GM19043 (cell line): ENCODE results near the gene KRT36.

Source experiments
- ATAC-seq: cut with Tn5 transposase; IDR thresholded peaks from one replicate; pipeline ENCODE4 v1.9.1; 2021; ENCODE audit warnings: low read depth; ENCODE audit not compliant: unreplicated experiment

Gene KRT36

DNA sequence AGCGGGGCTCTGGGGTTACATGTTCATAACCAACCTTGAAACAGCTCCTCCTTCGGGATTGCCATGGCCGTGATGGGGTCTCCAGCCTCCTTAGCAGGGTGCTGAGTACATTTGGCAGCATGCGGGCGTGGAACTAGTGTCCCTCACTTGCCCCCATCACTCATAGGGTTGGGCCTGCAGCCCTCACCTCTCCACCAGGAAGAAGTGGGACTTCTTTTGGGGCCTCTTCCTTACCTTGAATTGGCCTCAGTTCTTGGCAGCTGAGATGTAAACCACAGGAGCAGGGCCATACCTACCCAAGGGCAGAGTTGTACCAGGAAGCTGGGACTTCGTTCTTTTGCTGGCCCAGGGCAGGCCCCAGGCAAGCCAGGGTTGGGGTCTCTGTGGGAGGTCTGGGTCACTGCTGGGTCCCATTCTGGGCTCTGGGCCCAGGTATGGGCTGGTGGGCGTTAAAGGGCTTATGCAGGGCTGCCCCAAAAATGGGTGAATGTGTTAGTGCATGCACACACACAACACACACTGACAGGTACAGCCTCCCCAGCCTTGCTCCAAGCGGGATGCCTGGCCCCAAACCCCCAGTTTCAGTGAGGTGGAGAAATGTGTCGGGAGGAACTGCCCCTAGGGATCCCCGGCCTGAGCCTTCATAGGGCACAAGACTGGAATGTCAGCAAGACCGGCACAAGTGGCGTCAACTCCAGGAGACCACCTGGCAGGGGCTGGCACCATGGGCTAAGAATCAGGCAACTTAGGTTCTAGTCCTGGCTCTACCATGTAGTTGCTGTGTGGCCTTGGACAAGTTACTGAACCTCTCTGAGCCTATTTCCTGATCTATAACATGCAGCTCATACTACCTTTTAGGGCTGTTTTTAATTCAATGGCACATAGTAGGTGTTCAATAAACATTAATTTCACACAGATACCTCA lies 32.9 kb upstream of the KRT36 start:
- ATAC-seq: no peak

DNA sequence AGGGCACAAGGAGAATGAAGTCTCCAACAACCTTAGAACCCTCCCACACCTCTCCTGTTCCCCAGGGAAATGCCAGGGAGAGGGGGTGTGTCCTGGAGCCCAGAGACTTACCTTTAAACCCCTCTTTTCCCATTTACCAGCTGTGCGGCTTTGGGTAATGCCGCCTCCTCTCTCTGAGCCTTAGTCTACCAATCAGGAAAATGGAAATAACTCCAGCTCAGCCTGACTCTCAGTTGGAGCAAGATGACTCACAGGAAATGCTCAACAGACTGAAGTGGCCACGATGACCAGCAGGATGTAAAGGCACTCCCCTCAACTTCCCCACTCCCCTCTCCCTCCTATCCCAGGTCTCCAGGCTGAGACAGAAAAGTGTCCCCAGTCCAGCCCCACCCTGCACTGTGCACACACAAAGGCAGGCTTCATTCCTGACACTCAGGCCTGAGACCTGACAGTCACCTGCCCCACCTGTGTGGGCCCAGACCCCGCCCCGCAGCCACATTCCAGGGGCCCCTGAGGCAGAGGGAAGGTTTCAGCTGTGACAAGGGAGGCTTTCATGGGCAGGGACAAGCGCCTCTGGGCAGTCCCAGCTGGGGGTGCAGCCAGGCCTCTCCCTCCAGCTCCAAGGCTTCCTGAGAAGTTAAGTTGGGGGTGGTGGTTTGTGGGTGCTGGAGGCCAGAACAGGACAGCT lies 32.0 kb upstream of the KRT36 start:
- ATAC-seq: no peak

DNA sequence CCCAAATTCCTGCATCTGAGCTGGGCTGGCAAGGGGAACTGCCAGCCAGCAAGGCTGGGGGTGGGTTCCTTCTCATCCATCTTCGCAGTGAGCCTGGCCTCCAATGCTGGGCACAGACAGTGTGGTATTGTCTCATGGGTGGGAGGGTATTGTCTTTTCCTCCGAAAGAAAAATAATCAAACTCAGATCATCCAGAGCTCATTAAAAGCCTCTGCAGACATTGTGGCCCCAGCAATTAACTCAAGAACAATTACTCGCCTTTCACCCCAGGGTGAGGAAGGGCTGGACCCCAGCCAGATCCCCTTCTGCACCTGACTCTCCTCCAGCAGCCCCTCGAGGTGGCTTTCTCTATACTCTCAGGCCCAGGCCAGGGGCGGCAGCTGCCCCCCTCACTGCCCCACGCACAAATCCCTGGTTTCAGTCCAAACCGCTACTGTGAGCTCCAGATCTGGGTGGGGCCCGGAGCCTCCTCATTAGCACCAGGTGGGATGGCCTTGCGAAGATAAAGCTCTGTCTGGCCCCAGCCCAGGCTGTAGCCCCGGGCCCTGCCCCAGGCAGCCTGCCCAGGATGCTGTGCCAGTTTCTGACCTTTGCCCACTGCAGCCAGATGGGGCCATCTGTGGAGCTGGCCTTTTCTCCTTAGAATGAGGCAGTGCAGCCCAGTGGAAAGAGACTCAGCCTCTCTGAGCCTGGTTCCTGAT lies 31.3 kb upstream of the KRT36 start:
- ATAC-seq: no peak

DNA sequence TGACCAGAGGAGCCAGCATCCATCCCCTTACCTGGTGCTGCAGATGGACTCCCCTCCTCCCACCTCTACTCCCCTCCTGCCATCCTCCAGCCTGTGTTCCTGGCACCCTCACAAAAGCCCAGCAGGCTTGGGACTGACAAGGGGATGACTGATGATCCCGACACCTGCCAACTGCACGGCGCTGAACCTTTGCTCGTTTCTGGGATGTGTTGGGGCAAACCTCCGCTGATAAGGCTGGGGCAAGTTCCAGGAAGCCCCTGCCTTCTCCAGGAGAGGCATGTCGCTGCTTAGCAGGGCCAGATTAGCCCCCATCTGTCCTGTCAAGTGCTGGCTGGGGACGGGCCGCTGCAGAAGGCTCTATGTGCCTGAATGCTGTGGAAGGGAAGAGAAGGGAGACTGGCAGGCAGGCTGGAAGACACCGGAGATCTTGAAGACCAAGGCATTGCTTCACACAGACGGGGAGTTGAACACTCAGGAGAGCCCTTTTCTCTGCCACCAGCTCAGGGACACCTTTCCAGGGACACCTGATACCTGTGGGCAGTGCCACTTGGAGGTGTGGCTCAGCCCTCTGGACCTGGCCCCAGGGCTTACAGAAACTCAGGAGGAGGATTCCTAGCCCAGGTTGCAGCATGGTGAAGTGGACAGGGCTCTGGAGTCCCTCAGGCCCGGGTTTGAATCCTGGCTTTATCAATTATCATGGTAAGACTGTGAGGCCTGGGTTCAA lies 30.0 kb upstream of the KRT36 start:
- no peak for ATAC-seq

DNA sequence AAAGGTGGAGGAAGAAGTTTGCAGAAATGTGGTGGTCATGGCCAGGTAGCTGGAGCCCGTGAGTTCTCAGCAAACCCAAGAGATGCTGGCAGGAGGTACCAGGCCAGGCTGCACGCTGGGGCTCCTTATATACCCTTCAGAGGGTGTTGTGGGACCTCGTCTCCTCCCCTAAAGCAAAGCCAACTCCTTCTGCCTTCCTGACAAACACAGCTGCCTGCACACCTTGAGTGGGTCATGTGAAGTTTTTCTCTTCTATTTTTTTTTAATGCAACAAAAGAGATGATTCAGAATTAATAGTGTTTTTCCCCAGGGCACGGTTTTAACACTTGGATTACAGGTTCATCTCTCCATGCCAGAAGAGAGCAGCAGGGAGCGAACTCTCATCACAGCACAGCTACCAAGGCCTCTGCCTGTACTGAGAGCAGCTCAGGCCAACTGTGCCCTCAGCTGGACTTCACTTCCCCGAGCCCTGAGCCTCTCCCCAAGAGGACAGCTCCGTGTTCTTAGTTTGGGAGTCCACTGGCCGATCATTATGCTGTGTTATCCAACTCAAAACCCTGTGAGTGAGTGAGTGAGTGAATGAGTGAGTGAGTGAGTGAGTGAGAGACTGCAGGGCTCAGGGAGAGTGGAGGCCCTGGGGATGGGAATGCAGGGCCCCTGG lies 29.2 kb upstream of the KRT36 start, which contains the start of gene KRT15:
KRT15 (minus strand) TSS at position 102 of the 661 bp plus-strand sequence; CDS start at position 39, 63 bp downstream.
- ATAC-seq: no peak

DNA sequence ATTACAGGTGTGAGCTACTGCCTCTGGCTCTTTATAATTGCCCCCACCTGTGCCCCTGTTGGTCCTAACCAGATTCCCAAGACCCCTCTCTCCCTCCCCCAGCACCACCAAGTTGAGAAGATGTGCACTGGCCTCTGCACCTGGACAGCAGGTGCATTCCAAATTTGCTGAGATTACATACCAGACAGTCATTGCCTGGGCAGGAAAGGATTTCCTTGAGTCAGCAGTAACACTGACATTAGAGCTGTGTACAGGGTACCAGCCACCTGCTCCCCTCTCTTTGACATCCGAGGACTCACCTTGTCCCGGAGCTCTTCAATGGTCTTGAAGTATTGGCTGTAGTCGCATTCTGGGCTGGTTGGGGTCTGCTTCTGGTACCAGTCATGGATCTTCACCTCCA lies 28.3 kb upstream of the KRT36 start:
- no peak for ATAC-seq

DNA sequence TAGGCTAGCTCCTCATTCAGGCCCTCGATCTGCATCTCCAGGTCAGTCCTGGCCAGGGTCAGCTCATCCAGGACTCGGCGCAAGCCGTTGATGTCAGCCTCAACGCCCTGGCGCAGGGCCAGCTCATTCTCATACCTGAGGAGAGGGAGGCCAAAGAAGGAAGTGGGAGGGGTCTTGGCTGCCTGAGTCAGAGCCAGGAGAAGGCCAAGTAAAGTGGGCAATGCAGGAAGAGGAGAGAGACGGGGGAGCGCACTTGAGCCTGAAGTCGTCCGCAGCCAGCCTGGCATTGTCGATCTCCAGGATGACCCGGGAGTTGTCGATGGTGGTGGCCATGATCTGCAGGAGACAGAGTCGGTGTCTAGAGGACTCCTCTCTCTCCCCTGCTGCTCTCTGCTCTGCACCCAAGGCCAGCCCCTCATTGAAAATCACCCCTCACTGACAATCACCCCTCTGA lies 27.1 kb upstream of the KRT36 start:
- ATAC-seq: no peak

DNA sequence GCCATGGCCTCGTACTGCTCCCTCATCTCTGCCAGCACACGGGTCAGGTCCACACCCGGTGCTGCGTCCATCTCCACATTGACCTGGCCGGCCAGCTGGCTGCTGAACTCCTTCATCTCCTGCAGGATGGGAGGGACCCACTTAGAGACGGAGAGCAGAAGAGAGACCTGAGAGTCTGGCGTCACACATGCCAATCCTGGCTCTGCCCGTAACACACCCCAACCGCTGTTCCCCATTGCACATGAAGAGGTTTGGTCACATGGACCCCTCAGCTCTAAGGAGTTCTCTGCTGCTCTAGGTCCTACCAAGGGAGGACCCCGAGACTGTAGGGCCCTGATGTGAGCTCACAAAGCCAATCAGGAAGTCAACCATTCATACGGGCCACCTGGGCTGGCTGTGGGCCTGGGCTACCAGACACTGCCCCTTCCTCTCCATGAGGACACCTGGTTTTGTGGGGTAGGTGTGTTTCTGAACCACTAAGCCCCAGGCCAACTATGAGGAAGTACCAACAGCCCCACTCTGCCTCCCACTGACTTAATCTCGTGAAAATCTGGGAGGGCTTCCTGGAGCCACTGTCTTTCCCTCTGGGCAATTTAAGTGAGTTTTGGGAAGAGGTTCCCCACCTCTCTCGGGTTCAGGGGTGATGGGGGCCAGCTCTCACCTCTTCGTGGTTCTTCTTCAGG lies 26.6 kb upstream of the KRT36 start:
- ATAC-seq: no peak

DNA sequence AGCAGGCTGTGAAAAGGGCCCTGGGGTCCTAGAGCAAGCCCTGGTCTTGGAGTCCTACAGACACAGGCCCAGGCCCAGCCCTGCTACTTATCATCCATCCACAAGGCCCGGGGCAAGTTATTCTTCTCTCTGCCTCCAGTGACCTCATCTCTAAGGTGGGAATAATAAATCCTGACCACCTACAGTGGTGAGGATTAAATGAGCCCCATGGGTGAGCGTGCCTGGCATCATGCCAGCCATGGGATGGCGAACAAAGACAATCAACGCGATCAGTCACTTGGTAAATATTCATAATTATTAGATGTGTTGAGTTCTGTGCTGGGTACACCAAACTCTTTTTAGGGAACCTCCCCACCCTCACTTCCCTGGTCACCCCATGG lies 23.4 kb upstream of the KRT36 start:
- no peak for ATAC-seq

DNA sequence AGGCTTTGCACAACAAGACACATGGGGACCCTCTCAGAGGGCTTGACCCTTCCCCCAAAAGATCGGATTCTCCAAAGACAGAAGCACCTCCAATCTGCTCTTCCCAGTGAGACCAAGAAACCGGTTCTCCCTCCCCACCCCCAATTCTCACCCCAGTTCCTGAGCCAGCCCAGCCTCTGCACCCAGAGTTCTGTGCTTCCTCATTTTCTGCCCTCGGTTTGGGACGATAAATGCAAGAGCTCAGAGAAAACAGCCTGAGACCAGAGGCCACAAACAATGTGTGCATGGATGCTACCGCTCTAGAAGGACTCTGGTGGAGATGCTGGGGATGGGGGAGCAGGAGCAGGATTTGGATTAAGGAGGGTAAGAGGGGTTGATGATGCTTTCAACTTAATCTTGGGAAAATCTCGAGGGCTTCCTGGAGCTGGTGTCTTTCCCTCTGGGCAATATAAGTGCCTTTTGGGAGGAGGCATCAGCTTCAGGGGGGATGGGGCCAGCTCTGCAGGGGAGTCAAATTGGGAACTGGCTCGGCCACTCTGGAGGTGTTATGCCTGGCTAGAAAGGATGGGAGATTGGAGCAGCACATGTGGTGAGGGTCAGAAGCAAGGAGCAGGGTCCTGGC lies 22.9 kb upstream of the KRT36 start:
- no peak for ATAC-seq

DNA sequence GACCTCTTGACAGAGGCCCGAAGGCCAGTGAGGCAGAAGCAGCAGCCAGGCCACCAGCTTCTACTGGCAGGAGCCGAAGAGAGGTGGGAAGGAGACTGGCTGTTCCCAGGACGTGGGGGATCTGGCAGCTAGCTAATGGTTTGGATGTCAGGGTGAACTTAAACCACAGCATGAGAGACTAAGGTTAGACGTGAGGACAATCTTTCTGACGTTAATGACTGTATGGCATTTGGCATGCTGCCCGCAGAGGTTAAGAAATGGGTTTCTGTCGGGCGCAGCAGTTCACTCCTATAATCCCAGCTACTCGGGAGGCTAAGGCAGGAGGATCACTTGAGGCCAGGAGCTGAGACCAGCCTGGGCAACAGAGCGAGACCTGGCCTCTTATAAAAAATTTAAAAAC lies 22.0 kb upstream of the KRT36 start:
- no peak for ATAC-seq

DNA sequence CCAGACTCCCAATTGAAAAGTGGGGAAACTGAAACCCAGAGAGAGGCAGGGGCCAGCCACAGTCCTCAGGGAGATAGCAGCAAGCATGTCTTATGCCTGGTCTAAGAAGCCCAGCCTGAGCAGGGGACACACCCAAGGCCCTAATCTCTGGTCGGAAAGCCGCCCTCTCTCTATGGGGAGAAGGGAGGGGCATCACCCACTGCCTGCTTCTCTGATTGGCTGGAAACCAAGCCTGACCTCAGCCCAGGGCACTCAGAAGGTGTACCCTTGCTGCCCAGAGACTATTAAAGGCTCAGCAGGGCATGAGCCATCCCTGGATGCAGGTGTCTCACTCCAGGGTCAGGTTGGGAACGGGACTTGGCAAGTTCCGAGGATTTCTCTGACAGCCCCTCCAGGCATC lies 21.4 kb upstream of the KRT36 start:
- no peak for ATAC-seq

DNA sequence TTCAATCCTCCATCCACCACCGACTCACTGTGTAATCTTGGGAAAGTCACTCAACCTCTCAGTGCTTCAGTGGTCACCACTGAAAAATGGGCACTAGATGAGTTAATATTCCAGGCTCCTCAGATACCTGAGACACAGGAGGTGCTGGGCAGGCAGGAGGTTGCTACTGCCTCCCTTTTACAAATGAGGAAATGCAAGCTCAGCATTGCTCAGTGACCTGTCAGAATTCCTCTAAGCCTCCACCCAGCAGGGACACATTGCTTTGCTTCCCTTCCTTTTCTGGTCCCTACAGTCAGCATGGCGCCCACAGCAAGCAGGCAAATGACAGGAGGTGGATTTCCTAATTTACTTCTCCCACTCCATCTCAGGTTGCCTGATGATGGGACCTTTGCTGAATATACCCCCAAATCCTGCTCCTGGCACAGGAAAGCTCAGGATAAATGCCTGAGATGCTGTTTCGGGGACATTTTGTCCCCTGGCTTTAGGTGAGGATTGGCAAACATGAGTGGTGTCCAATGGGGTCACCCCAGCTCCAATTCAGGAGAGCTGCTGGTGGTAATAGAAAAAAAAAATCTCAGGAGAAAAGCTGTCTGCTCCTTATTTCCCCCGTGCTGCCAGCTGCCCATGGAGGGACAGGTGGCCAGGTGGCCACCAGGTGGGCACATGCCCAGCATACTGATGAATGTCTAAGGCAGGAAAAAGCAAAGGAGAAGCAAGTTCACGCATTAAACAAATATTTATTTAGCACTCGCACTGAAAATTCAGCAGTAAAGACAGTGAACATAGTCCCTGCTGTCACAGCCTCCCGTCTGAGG lies 20.7 kb upstream of the KRT36 start:
- no peak for ATAC-seq

DNA sequence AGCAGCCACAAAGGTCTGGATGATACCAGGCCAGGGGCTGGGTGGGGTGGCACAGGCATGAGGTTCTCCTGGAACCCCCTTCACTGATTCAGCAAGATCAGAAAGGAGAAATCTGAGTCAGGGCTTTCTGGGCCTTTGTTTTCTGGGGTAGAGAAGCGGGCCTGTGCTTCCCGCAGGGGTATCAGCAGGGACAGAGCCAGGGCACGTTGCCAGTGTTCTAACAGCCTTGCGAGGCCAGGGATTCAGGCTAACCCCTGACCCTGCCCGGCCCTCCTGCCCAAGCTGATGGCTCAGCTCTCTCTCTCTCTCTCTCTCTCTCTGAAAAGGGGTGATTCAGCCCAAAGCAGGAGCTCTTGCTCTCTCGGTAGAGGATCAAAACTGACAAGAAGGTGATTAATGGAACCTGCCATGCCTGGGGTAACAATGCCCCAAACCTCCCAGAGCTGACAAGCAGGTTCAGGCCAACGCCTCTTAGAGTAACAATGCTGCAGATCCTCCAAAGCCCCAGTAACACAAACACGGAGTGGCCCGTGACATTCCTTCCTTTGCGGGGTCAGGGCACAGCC lies 17.7 kb upstream of the KRT36 start:
- ATAC-seq: no peak

DNA sequence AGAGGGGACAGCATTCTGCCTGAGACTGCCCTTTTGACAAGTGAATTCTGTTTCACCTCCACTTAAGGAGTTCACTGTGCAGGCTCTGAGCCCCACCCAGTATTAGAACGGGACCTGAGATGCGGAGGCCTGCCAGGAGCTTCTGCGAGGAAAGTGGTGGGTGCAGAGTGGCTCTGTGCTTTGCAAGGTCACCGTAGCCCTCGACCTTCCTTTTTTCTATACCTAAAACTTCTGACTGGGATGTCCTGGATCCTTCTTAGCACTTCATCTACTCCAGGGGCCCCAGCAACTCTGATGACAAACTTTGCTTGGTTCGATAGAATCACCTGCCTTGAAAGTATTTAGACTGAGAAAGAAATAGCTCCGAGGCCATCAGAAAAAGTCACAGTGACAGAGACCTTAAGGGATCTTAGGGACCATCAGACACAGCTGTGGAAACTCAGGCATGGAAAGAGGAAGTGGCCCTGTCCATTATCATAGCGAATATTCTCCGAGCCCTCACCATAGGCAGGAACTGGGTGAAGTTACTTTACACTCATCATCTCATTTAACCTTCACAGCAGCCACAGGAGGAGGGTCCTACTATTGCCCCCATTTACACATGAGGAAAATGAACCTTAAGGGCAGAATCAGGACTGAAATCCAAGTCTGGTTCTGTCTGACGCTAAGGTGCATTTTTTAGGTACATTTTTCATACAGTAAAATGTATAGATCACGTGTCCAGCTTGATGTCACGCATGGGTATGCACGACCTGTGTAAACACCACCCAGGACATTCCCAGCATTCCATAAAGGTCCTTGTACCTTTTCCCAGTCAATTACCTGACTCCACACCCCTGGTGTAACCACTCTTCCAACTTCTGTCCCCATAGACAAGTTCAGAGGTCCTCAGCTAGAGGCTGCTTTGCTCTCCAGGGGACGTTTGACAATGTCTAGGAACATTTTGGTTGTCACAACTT lies 16.4 kb upstream of the KRT36 start:
- ATAC-seq: no peak

DNA sequence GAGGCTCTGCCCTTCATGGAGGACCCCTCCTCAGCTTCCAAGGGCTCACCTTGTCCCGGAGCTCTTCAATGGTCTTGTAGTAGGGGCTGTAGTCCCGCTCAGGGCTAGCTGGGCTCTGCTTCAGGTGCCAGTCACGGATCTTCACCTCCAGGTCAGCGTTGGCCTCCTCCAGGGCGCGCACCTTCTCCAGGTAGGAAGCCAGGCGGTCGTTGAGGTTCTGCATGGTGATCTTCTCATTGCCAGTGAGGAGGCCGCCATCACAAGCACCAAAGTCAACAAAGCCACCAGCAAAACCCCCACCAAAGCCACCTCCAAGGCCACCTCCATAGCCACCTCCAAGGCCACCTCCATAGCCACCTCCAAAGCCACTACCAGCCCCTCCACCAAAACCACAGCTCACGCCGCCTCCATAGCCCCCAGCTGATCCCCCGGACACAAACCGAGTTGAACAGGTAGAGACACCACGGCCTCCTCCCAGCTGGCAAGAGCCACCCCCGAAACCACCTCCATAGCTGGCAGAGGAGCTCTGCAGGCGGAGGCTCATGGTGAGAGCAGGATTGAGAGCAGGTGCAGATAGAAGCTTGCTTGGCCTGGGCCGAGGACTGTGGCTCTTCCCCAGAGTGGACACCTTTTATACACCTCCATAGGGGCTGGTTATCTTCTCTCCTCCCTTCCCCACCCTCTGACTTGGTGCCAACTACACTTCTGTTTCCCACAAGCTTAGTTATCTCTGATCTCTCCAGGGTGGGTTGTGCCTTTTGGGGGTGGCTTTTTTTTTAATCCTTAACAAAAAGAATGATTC lies 15.5 kb upstream of the KRT36 start, which contains the start of gene KRT13:
KRT13 (minus strand) TSS at position 606 of the 802 bp plus-strand sequence; CDS start at position 544, 62 bp downstream.
- ATAC-seq: no peak
